A673 (cell line): ENCODE data around the gene AP2A1. TPM values are rescaled to one million over a fixed set of nuclear protein-coding genes. Genes with fewer than 3 reads are reported as not detected.

Experiments used
- BruUV-seq: library from RNA; stranded (reverse); fragments of 400-500 nt; replicated peaks from 2 replicates; lab custom pipeline; 2021; lab: Mats Ljungman, UMichigan
- CTCF ChIA-PET: fragments of 300-600 bp; sonication (Branson Sonifier 250); formaldehyde crosslinking; loops from one replicate; lab custom pipeline; 2022; ENCODE audit warnings: antibody characterized with exemption; lab: Charles Lee
- POLR2A ChIA-PET: fragments of 300-600 bp; sonication (Branson Sonifier 250); formaldehyde crosslinking; loops from one replicate; lab custom pipeline; 2022; ENCODE audit warnings: antibody characterized with exemption; ENCODE audit not compliant: low non-redundant PET; lab: Charles Lee
- DNase-seq: peaks from one replicate; pipeline ENCODE4 v3.0.0-alpha.2; 2015; ENCODE audit warnings: low spot score
- H3K27ac ChIP-seq: fragments of 200-600 bp; sonication (generic); 2 replicates; pipeline ENCODE4 v1.5.1; 2016; ENCODE audit warnings: mixed run types, low read depth, mild to moderate bottlenecking, mixed read lengths, antibody characterized with exemption, low read length; ENCODE audit not compliant: poor library complexity, severe bottlenecking
- H3K27me3 ChIP-seq: fragments of 200-600 bp; sonication (generic); replicated peaks from 2 replicates; pipeline ENCODE4 v1.6.1; 2017; ENCODE audit warnings: mixed run types, low read depth, mild to moderate bottlenecking, mixed read lengths, antibody characterized with exemption, low read length; ENCODE audit not compliant: insufficient read depth, poor library complexity
- H3K36me3 ChIP-seq: fragments of 200-600 bp; sonication (generic); 2 replicates; pipeline ENCODE4 v1.6.1; 2016; ENCODE audit warnings: mixed run types, mild to moderate bottlenecking, mixed read lengths, antibody characterized with exemption, low read length; ENCODE audit not compliant: insufficient read depth, poor library complexity, severe bottlenecking
- H3K4me1 ChIP-seq: fragments of 200-600 bp; sonication (generic); 2 replicates; pipeline ENCODE4 v1.6.1; 2017; ENCODE audit warnings: mixed run types, mild to moderate bottlenecking, mixed read lengths, antibody characterized with exemption, low read length; ENCODE audit not compliant: insufficient read depth, poor library complexity, severe bottlenecking
- H3K4me3 ChIP-seq: fragments of 200-600 bp; sonication (generic); 2 replicates; pipeline ENCODE4 v1.5.1; 2016; ENCODE audit warnings: low read depth, mixed run types, mild to moderate bottlenecking, mixed read lengths, low read length; ENCODE audit not compliant: poor library complexity, severe bottlenecking
- H3K9me3 ChIP-seq: fragments of 200-600 bp; sonication (generic); 2 replicates; pipeline ENCODE4 v1.6.1; 2016; ENCODE audit warnings: mixed run types, low read depth, mild to moderate bottlenecking, mixed read lengths, antibody characterized with exemption, low read length; ENCODE audit not compliant: poor library complexity, severe bottlenecking
- CTCF ChIP-seq: fragments of 300-800, 200-600 bp; sonication (generic); conservative IDR thresholded peaks from 2 replicates; pipeline ENCODE4 v1.5.1; 2017; ENCODE audit warnings: low read depth, mild to moderate bottlenecking, antibody characterized with exemption, low read length, moderate library complexity, mixed read lengths
- EZH2 ChIP-seq: fragments of 200-600 bp; sonication (generic); IDR thresholded peaks from 2 replicates; pipeline ENCODE4 v1.6.1; 2017; ENCODE audit warnings: borderline replicate concordance, low read depth, mild to moderate bottlenecking, mixed read lengths, antibody characterized with exemption, low read length; ENCODE audit not compliant: poor library complexity, severe bottlenecking
- intact Hi-C: fragments of 100-400 bp; cut with micrococcal nuclease; formaldehyde crosslinking; loops from one replicate; pipeline ENCODE4 v1.10.0; 2022; ENCODE audit not compliant: unreplicated experiment
- total RNA-seq: library from RNA; stranded (reverse); gene quantifications from 2 replicates; pipeline ENCODE4 v1.2.3, GENCODE V29; 2021

The AP2A1 gene
- total RNA-seq, 1 experiment from 2014 or later = 80.1 TPM

- TSS peak; percentile 75 for BruUV-seq
- peaks cover 9% of the 10 kb centered on the region for H3K9me3 ChIP-seq
- H3K4me3 ChIP-seq = peak overlapping the region; percentile 74
- no peaks in the 10 kb centered on the region for H3K27me3 ChIP-seq
- ChIA-PET CTCF (no interaction called here), POLR2A (interaction anchor here (0.8 kb wide), 1 partner anchor 703 kb away, joined by 17 read pairs; no protein-coding TSS in a partner anchor)
- DNase-seq = no peak
- peaks cover 19% of the 10 kb centered on the region for H3K4me1 ChIP-seq
- intact Hi-C loops = loop anchor here (5.0 kb wide), 1 partner anchor 355 kb away; the partner anchor contains the start of gene RPS11
- H3K36me3 ChIP-seq = peaks cover 36% of the 10 kb centered on the region
- TF ChIP-seq EZH2 (no peak), CTCF (no peak)
- H3K27ac ChIP-seq = no peak overlapping the region
These were observed 85.9 kb downstream of the AP2A1 start for GRCh38 chr19:49852631-49853126.

GRCh38 chr19:49853852-49854377, 87.1 kb downstream of the AP2A1 start:
- peak overlapping the region; percentile 32 for H3K27ac ChIP-seq
- DNase-seq = no peak
- H3K9me3 ChIP-seq = peaks cover 7% of the 10 kb centered on the region
- peaks cover 19% of the 10 kb centered on the region for H3K4me1 ChIP-seq
- ChIA-PET CTCF (interaction anchor here (0.9 kb wide), 1 partner anchor 14 kb away, joined by 3 read pairs; the partner anchor contains the start of gene PNKP), POLR2A (no interaction called here)
- TF ChIP-seq EZH2 = no peak
- no peak for TF ChIP-seq CTCF
- peaks cover 48% of the 10 kb centered on the region for H3K36me3 ChIP-seq
- H3K4me3 ChIP-seq = no peak overlapping the region
- H3K27me3 ChIP-seq = no peaks in the 10 kb centered on the region
- BruUV-seq = no TSS peak
- intact Hi-C loops = loop anchor here (5.0 kb wide), 1 partner anchor 357 kb away; the partner anchor contains the start of gene RPS11

GRCh38 chr19:49854378-49855263, 87.8 kb downstream of the AP2A1 start:
- DNase-seq = no peak
- POLR2A ChIA-PET = no interaction called here
- H3K4me1 ChIP-seq = peaks cover 19% of the 10 kb centered on the region
- peaks cover under 1% of the 10 kb centered on the region for H3K9me3 ChIP-seq
- BruUV-seq = no TSS peak
- H3K27ac ChIP-seq = no peak overlapping the region
- TF ChIP-seq CTCF (no peak), EZH2 (no peak)
- intact Hi-C loops = loop anchor here (5.0 kb wide), 1 partner anchor 357 kb away; the partner anchor contains the start of gene RPS11
- H3K36me3 ChIP-seq = peaks cover 48% of the 10 kb centered on the region
- H3K4me3 ChIP-seq = no peak overlapping the region
- CTCF ChIA-PET = interaction anchor here (0.9 kb wide), 1 partner anchor 13 kb away, joined by 3 read pairs; the partner anchor contains the start of gene PNKP
- H3K27me3 ChIP-seq = no peaks in the 10 kb centered on the region
